NT2/D1 (cell line): ENCODE data around the gene SMIM15.

ENCODE experiments used
- SUZ12 ChIP-seq: IDR thresholded peaks from 2 replicates; pipeline ENCODE4 v1.6.1; 2011; ENCODE audit not compliant: insufficient read length, insufficient read depth; ENCODE audit errors: extremely low read depth
- YY1 ChIP-seq: IDR thresholded peaks from 2 replicates; pipeline ENCODE4 v1.6.1; 2011; ENCODE audit not compliant: insufficient read length, insufficient read depth

- TF ChIP-seq YY1: no peak
- TF ChIP-seq SUZ12: no peak
These were observed 16.4 kb upstream of the SMIM15 start for GRCh38 chr5:61178702-61179101.
